Left lung (tissue), 10 donors: Measurements from ENCODE around the gene C11orf52. TPM values are rescaled to one million over a fixed set of nuclear protein-coding genes. Genes with fewer than 3 reads are reported as not detected.

Experiments
- ATAC-seq: fragments of 200-7000 bp; cut with Tn5 transposase; one replicate; pipeline ENCODE4 v1.9.1; 2020; ENCODE audit warnings: moderate library complexity
- DNase-seq, 4 donors: peaks; one replicate each; pipeline ENCODE4 v3.0.0-alpha.2; 2013 to 2020
- H3K27ac ChIP-seq, 2 donors: fragments of 200-600 bp; sonication (generic) in 1 of 2; one replicate each; pipeline versions ENCODE4 v1.5.0 to v1.8.0; 2020 to 2021
- H3K27me3 ChIP-seq, 2 donors: fragments of 200-600 bp; sonication (generic) in 1 of 2; one replicate each; pipeline versions ENCODE4 v1.5.0 to v1.8.0; 2020 to 2021
- H3K36me3 ChIP-seq, 2 donors: fragments of 200-600 bp; sonication (generic) in 1 of 2; one replicate each; pipeline versions ENCODE4 v1.5.0 to v1.8.0; 2020 to 2021
- H3K4me1 ChIP-seq, 2 donors: fragments of 200-600 bp; one replicate each; pipeline ENCODE4 v1.8.0; 2021
- H3K4me3 ChIP-seq, 2 donors: fragments of 200-600 bp; sonication (generic) in 1 of 2; one replicate each; pipeline versions ENCODE4 v1.5.0 to v1.8.0; 2020 to 2021; ENCODE audit warnings: mild to moderate bottlenecking in 1 of 2
- H3K9me3 ChIP-seq, 2 donors: fragments of 200-600 bp; sonication (generic) in 1 of 2; one replicate each; pipeline versions ENCODE4 v1.5.0 to v1.8.0; 2020 to 2021
- CTCF ChIP-seq, 2 donors: fragments of 200-600 bp; sonication (generic) in 1 of 2; IDR thresholded peaks; one replicate each; pipeline versions ENCODE4 v1.5.0 to v1.8.0; 2021; ENCODE audit warnings: antibody characterized with exemption in 2 of 2
- intact Hi-C, 2 donors: fragments of 100-400 bp; cut with DNase I; formaldehyde crosslinking; loops; one replicate each; pipeline versions ENCODE4 v1.11.2 to v1.14.2; 2022
- polyA plus RNA-seq, 6 donors: library from polyadenylated mRNA; unstranded; fragments of 120-200 nt; gene quantifications; one replicate each; pipeline ENCODE4 v1.2.1, GENCODE V29; 2013; ENCODE audit not compliant: insufficient read length in 6 of 6
- total RNA-seq, 2 donors: library from RNA; stranded (reverse); fragmentation: NEBNext Ultra II Directional; extraction: Animal tissue kit (Norgen Biotek cat#: 25700); gene quantifications; one replicate each; pipeline ENCODE4 v1.2.1, GENCODE V29; 2021
- donor health status: DM: no; HTN: yes; CAD: no.
- donor health status: DM: no; HTN: no; CAD: no.

The C11orf52 gene
- total and polyA plus RNA-seq, 8 donors: 5.7 to 15.6 (median 9.1) TPM

DNA sequence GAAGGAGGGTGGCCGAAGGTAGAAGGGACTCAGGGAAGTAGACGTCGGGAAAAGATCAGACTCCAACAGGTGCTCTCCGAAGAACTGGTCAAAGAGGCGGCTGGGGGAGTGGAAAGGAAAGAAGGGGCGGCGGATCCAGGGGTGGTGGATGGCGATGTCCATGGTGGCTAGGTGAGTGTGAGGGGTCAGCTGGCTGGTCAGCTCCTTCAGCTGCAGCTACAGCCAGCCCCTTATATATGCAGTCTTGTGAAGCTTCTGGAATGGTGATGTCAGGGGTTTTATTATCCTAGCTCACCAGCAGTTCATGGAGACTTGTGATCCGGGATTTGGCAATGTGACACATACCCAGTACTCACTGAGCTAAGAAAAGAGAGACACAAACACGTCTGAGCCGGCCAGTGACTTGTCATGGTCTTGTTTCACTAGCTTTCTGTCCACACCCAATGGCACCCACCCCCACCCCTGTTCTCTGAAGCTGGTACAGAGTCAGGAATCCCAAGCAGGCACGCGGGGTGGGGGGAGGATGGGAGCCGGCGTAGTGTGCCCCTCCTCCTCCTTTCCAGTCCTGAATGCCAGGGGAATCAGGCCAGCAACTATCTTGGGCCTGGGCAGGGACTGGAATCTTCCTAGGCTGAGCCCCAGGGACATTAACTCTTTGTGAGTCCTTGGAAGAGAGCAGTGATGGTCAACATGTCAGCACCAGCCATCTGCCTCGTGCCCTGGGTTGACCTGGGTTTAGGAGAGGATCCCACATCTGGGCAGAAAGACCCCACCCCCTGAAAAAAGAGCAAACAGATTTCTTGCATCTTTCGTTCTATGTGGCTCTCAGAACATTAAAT is 6.9 kb upstream of the C11orf52 start, which contains the start of gene CRYAB:
Gene CRYAB (minus strand): TSS at position 208 of the 839 bp plus-strand sequence. CDS start 46 bp downstream, at position 162.
- H3K27me3 ChIP-seq: peaks cover 0 to 44% of the 10 kb centered on the region in 2 donors
- peak in 2 of 4 donors; percentile 69 to 82 for DNase-seq
- H3K27ac ChIP-seq: peak within 1 kb of the TSS; percentile 60 to 85
- H3K36me3 ChIP-seq: no peaks in the 10 kb centered on the region
- H3K4me1 ChIP-seq: no peaks in the 10 kb centered on the region
- peak; percentile 82 for ATAC-seq
- H3K9me3 ChIP-seq: no peaks in the 10 kb centered on the region
- no peak for TF ChIP-seq CTCF (IDR thresholded peaks at IDR 0.05)
- peak within 1 kb of the TSS; percentile 34 to 35 for H3K4me3 ChIP-seq
- intact Hi-C loops: no loop called here

DNA sequence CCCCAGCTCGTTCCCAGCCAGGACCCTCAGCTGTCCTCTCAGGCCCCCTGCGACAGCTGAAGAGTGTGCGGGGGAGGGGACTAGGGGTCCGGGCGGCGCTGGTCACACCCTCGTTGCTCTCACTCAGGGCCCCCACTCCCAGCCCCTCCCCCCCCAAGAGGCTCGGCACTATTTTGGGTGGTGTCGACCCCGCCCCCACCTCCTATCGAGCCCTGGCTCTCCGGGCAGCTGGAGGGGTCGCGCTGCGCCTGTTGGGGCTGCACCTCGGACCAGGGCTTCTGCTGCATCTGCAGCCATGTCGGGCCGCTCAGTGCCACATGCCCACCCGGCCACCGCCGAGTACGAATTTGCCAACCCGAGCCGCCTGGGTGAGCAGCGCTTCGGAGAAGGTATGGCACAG is 6.2 kb upstream of the C11orf52 start, which contains the start of gene HSPB2:
Gene HSPB2 (plus strand): TSS at position 200 of the 400 bp plus-strand sequence. CDS start 96 bp downstream, at position 296.
- ATAC-seq (peak; percentile 8), DNase-seq (peak in 2 of 4 donors; percentile 33 to 72)
- Histone ChIP-seq H3K9me3 (no peaks in the 10 kb centered on the region), H3K27ac (peak within 1 kb of the TSS; percentile 60 to 85), H3K4me3 (peak within 1 kb of the TSS; percentile 34 to 35), H3K4me1 (no peaks in the 10 kb centered on the region), H3K36me3 (no peaks in the 10 kb centered on the region), H3K27me3 (peaks cover 0 to 44% of the 10 kb centered on the region in 2 donors)
- intact Hi-C loops: no loop called here
- no peak for TF ChIP-seq CTCF (IDR thresholded peaks at IDR 0.05)

DNA sequence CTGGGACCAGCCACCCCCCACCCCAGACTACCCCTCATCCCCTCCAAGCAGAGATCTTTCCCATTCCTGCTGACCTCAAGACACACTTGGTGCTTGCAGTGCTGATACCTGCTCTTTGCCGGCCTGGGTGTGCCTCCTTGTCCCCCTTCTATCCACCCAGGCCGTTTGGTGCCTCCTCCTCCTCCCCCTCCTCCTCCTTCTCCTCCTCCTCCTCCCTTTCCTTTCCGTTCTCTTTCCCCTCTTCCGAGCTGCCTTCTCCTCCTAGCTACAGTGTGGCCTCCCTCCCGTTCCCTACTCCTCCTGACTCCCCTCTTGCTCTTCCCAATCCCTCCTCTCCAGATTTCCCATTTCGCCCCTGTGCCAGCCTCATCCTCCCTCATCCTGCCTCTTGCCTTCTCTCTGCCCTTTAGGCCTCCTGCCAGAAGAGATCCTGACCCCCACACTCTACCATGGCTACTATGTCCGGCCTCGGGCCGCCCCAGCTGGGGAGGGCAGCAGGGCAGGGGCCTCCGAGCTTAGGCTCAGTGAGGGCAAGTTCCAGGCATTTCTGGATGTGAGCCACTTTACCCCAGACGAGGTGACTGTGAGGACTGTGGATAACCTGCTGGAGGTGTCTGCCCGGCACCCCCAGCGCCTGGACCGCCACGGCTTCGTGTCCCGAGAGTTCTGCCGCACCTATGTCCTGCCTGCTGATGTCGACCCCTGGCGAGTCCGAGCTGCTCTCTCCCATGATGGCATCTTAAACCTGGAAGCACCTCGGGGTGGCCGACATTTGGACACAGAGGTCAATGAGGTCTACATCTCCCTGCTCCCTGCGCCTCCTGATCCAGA is 5.5 kb upstream of the C11orf52 start:
- DNase-seq (peak in 1 of 4 donors; percentile 38), ATAC-seq (peak; percentile 21)
- intact Hi-C loops: no loop called here
- Histone ChIP-seq H3K36me3 (no peaks in the 10 kb centered on the region), H3K27me3 (peaks cover 0 to 44% of the 10 kb centered on the region in 2 donors), H3K4me3 (peak overlapping the region; percentile 23 to 35), H3K4me1 (no peaks in the 10 kb centered on the region), H3K27ac (peak overlapping the region; percentile 60 to 85), H3K9me3 (no peaks in the 10 kb centered on the region)
- TF ChIP-seq CTCF (IDR thresholded peaks at IDR 0.05): no peak

DNA sequence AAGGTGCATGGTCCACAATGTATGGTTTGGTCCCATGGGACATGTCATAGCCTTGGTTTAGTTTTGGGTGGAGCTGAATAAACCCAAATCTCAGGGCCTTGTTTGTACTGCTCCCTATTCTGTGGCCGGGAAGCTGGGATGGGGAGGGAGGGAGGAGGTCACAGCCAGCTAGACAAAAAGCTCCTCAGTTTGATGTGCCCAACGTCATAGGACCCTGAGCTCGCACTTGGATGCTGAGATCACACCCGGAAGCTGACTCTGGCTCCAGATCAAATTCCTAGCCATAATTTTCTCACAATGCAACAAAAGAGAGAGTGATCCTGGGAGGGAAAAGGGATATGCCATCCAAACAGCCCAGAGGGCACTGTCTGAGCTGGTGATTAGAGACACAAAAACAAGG is 4.7 kb upstream of the C11orf52 start:
- TF ChIP-seq CTCF (IDR thresholded peaks at IDR 0.05): no peak

More for the DNA sequence above, 4.7 kb upstream of the C11orf52 start:
- ATAC-seq (no peak), DNase-seq (peak in 1 of 4 donors; percentile 76)
- Histone ChIP-seq H3K9me3 (no peaks in the 10 kb centered on the region), H3K27me3 (peaks cover 0 to 44% of the 10 kb centered on the region in 2 donors), H3K4me1 (no peaks in the 10 kb centered on the region), H3K4me3 (peak overlapping the region; percentile 23 to 35), H3K36me3 (no peaks in the 10 kb centered on the region), H3K27ac (peak overlapping the region; percentile 60 to 85)
- intact Hi-C loops: no loop called here
